ENCODE data around the gene ACOX1. TPM values are rescaled to one million over a fixed set of nuclear protein-coding genes. Genes with fewer than 3 reads are reported as not detected.
"Not testable (repeated sequence)": the region's sequence is repeated elsewhere in the genome, so short reads cannot be mapped to it uniquely, and the experiment has no call there.

Gene ACOX1
- total and polyA plus RNA-seq, 2 donors: 15.1 to 76.0 TPM

DNA sequence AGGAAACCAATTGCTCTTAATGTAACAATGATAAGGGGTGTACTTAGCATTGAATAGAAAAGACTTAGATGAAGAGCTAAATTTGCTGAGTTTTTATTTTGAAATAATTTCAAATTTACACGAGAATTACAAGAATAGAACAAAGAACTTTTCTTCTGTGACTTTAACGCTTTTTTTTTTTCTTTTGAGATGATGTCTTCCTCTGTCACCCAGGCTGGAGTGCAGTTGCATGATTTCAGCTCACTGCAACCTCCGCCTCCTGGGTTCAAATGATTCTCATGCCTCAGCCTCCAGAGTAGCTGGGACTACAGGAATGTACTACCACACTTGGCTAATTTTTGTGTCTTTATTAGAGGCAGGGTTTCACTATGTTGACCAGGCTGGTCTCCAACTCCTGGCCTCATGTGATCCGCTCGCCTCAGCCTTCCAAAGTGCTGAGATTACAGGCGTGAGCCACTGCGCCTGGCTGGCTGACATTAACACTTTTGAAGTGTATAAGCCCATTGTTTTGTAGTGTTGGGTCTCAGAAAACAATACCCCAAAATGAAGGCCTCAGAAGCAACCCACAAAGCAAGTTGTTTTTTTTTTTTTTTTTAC, 2.2 kb upstream of the ACOX1 start:
- Histone ChIP-seq H3K36me3 (ENCODE audit: insufficient read depth) (no peaks in the 10 kb centered on the region), H3K27ac (ENCODE audit: low read depth) (no peak overlapping the region), H3K4me1 (ENCODE audit: insufficient read depth) (no peaks in the 10 kb centered on the region), H3K4me3 (ENCODE audit: low read depth, low read length) (no peak overlapping the region)
- 92% methylated on average over 7 of the region's 7 CpGs for WGBS
- DNase-seq (ENCODE audit: extremely low spot score): no peak

DNA sequence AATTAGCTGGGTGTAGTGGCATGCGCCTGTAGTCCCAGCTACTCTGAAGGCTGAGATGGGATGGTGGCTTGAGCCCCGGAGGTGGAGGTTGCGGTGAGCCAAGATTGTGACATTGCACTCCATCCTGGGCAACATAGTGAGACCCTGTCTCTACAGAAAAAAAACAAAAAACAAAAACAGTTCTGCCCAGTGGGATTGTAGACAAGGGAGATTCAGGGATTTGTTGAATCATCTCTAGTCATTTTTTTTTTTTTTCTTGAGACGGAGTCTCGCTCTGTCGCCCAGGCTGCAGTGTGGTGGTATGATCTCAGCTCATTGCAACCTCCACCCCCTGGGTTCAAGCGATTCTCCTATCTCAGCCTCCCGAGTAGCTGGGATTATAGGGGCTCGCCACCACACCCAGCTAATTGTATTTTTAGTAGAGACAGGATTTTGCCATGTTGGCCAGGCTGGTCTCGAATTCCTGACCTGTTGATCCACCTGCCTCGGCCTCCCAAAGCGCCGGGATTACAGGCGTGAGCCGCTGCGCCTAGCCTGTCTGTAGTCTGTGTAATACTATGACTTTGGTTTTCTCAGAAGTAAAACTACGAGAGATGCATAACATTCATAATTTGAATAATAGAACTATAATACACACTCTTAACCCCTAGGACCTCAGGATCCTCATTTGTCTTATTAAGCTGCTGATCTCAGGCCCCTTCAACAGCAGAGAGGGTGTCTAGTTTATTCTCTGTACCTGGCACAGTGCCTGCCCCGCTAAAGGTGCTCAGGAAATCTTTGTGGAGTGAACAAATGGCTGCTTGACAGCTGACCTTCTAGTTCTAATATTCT, 1.4 kb upstream of the ACOX1 start:
- Histone ChIP-seq H3K4me1 (ENCODE audit: insufficient read depth) (no peaks in the 10 kb centered on the region), H3K27ac (ENCODE audit: low read depth) (peak overlapping the region; percentile 97), H3K4me3 (ENCODE audit: low read depth, low read length) (peak overlapping the region; percentile 75), H3K36me3 (ENCODE audit: insufficient read depth) (no peaks in the 10 kb centered on the region)
- no peak for DNase-seq (ENCODE audit: extremely low spot score)
- 83% methylated on average over 18 of the region's 18 CpGs for WGBS

DNA sequence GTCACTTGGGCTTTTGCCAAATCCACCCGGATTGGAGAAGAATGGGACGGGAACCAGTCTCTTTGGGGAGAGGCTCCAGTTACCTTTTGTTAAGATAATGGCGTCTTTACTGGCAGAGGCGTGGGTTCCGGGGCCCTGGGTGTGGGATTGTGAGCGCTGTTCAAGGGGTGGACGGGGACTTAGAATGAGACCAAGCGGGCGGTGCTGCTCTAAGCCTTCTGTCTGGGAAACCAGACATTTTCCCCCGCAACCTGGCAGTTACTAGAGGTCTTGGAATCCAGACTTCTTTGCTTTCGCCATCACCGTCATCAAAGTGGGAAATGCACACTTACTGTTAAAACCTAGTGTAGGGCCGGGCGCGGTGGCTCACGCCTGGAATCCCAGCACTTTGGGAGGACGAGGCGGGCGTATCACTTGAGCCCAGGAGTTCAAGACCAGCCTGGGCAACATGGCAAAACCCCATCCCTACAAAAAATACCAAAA, 780 bp upstream of the ACOX1 start:
- DNase-seq (ENCODE audit: extremely low spot score): no peak
- H3K4me1 ChIP-seq (ENCODE audit: insufficient read depth): no peaks in the 10 kb centered on the region
- WGBS: 3% methylated on average over 19 of the region's 19 CpGs

DNA sequence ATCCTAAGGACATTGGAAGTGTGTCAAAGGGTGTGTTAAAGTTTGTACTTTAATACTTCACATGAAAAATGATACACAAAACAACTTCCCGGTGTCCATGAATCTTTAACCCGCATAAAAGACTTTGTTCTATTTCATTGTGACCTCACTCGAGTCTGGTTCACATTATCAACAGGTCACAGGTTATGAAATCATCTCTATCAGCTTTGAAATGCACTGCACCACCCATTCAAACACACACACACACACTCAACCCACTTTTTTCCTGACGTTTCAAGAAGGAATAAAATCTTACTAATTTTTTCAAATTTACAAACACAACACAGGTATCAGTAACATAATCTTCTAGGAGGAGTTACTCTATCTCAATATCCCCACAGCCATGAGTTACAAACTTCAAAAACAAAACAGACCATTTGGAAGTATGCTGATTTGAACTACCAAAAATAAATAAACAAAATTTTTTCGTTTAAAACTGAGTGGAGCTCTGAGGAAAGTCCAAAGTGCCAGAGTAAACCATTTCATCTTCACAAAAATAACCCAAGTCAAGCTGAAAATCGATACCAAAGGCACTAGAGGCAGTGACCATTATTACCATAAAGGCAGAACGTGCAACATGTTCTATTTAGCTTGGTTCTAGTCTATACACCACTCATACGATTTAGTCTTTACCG, 2.7 kb downstream of the ACOX1 start:
- no peak for DNase-seq (ENCODE audit: extremely low spot score)
- no peak overlapping the region for H3K27ac ChIP-seq (ENCODE audit: low read depth)
- H3K4me1 ChIP-seq (ENCODE audit: insufficient read depth): no peaks in the 10 kb centered on the region
- WGBS: 51% methylated on average over 9 of the region's 9 CpGs
- peaks cover 2% of the 10 kb centered on the region for H3K36me3 ChIP-seq (ENCODE audit: insufficient read depth)
- no peak overlapping the region for H3K4me3 ChIP-seq (ENCODE audit: low read depth, low read length)

More for the DNA sequence above, 780 bp upstream of the ACOX1 start:
- H3K36me3 ChIP-seq (ENCODE audit: insufficient read depth): no peaks in the 10 kb centered on the region
- peak overlapping the region; percentile 75 for H3K4me3 ChIP-seq (ENCODE audit: low read depth, low read length)
- H3K27ac ChIP-seq (ENCODE audit: low read depth): peak overlapping the region; percentile 97

DNA sequence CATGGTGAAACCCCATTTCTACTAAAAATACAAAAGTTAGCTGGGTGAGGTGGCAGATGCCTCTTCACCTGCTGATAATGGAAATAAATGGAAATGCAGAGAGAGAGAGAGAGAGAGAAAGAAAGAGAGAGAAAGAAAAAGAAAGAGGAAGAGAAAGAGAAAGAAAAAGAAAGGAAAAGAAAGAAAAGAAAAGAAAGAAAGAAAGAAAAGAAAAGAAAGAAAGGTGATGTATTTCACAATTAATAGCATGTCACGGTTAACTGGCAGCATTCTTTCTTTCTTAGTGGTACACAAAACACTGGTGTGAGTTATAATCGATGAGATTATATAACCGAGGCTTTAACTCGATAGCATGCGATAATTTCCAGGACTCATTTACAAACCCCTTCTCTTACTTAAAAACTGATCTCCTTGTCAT, 3.2 kb downstream of the ACOX1 start:
- H3K4me3 ChIP-seq (ENCODE audit: low read depth, low read length): no peak overlapping the region
- peaks cover 2% of the 10 kb centered on the region for H3K36me3 ChIP-seq (ENCODE audit: insufficient read depth)
- H3K27ac ChIP-seq (ENCODE audit: low read depth): no peak overlapping the region

DNA sequence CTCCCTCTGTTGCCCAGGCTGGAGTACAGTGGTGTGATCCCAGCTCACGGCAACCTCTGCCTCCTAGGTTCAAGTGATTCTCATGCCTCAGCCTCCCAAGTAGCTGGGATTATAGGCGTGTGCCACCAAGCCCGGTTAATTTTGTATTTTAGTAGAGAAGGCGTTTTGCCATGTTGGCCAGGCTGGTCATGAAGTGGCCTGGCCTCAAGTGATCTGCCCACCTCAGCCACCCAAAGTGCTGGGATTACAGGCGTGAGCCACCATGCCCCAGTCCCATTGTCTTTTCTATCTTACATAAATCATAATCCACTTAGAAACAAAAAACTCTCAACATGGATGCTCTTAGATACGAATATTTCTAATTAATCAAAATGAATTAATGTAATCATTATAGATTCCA, 3.8 kb downstream of the ACOX1 start:
- H3K27ac ChIP-seq (ENCODE audit: low read depth); H3K36me3 ChIP-seq (ENCODE audit: insufficient read depth); H3K4me3 ChIP-seq (ENCODE audit: low read depth, low read length); H3K4me1 ChIP-seq (ENCODE audit: insufficient read depth); DNase-seq (ENCODE audit: extremely low spot score): not testable (repeated sequence)
- 94% methylated on average over 6 of the region's 6 CpGs for WGBS

More for the DNA sequence above, 3.2 kb downstream of the ACOX1 start:
- H3K4me1 ChIP-seq (ENCODE audit: insufficient read depth): no peaks in the 10 kb centered on the region
- DNase-seq (ENCODE audit: extremely low spot score): no peak
- 80% methylated on average over 5 of the region's 5 CpGs for WGBS

DNA sequence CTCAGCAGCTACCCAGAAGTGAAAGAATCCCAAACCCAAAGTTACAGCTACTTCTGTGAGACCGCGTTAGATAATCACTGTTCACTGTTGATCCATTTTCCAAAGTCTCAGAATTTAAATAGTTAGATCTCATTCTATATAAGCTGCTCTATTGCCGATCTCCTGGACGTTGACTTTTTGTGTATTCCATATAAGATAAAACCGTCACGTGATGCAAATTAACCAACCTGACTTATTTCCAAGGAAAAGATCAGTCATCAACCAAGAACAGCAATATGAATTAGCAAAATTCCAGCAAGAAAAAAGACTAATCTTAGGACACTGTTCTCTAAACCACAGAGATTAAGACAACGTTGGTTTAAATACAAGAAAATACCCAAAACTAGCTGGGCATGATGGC, 8.3 kb downstream of the ACOX1 start:
- Histone ChIP-seq H3K36me3 (ENCODE audit: insufficient read depth) (peaks cover 4% of the 10 kb centered on the region), H3K27ac (ENCODE audit: low read depth) (no peak overlapping the region), H3K4me3 (ENCODE audit: low read depth, low read length) (no peak overlapping the region), H3K4me1 (ENCODE audit: insufficient read depth) (no peaks in the 10 kb centered on the region)
- 87% methylated on average over 7 of the region's 7 CpGs for WGBS
- no peak for DNase-seq (ENCODE audit: extremely low spot score)

DNA sequence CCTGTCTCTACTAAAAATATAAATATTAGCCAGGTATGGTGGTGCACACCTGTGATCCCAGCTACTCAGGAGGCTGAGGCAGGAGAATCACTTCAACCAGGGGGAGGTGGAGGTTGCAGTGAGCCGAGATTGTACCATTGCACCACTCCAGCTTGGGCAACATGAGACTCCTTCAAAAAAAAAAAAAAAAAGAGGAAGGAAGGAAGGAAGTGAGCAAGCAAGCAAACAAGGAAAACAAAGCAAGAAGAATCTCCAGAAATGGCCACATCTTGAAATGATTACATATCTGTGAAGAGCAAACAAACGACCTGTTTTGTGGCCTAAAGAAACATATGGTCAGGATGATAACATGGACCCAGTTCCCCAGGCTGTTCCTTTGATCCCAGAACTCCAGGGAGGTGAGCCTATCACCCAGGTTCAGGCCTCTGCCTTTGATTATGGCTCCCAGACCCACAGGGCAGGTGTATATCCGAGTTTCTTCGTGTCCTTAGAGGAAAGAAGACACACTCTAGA, 8.9 kb downstream of the ACOX1 start:
- Histone ChIP-seq H3K4me1 (ENCODE audit: insufficient read depth) (no peaks in the 10 kb centered on the region), H3K27ac (ENCODE audit: low read depth) (no peak overlapping the region), H3K4me3 (ENCODE audit: low read depth, low read length) (no peak overlapping the region), H3K36me3 (ENCODE audit: insufficient read depth) (peaks cover 4% of the 10 kb centered on the region)
- WGBS: 62% methylated on average over 4 of the region's 4 CpGs
- no peak for DNase-seq (ENCODE audit: extremely low spot score)

DNA sequence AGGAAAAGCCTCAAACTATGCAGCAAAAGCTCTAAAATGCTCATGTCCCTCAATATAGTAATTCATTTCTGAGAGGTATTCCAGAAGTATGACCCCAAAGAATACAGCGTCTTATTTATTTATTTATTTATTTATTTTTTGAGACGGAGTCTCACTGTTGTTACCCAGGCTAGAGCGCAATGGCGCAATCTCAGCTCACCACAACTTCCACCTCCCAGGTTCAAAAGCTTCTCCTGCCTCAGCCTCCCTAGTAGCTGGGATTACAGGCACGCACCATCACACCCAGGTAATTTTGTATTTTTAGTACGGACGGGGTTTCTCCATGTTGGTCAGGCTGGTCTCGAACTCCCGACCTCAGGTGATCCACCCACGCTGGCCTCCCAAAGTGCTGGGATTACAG, 9.9 kb downstream of the ACOX1 start:
- not testable (repeated sequence) for H3K4me3 ChIP-seq (ENCODE audit: low read depth, low read length); H3K4me1 ChIP-seq (ENCODE audit: insufficient read depth); H3K36me3 ChIP-seq (ENCODE audit: insufficient read depth); H3K27ac ChIP-seq (ENCODE audit: low read depth); DNase-seq (ENCODE audit: extremely low spot score)
- WGBS: 94% methylated on average over 10 of the region's 10 CpGs

DNA sequence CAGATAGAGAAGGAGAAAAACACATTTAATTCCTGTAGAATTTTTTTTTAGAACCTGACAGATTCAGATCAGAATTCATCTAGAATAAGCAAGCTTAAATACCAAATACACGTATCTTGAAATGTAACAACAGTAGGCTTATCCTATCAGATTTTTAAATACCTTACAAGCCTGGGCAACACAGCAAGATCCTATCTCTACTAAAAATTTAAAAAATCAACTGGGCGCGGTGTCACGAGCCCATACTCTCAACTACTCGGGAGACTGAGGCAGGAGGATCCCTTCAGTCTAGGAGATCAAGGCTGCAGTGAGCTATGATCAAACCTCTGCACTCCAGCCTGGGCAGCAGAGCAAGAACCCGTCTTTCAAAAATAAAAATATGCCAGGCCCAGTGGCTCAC, 13.5 kb downstream of the ACOX1 start:
- Histone ChIP-seq H3K4me1 (ENCODE audit: insufficient read depth) (no peaks in the 10 kb centered on the region), H3K36me3 (ENCODE audit: insufficient read depth) (peaks cover 1% of the 10 kb centered on the region), H3K4me3 (ENCODE audit: low read depth, low read length) (no peak overlapping the region), H3K27ac (ENCODE audit: low read depth) (peak overlapping the region; percentile 60)
- 81% methylated on average over 6 of the region's 6 CpGs for WGBS
- no peak for DNase-seq (ENCODE audit: extremely low spot score)

DNA sequence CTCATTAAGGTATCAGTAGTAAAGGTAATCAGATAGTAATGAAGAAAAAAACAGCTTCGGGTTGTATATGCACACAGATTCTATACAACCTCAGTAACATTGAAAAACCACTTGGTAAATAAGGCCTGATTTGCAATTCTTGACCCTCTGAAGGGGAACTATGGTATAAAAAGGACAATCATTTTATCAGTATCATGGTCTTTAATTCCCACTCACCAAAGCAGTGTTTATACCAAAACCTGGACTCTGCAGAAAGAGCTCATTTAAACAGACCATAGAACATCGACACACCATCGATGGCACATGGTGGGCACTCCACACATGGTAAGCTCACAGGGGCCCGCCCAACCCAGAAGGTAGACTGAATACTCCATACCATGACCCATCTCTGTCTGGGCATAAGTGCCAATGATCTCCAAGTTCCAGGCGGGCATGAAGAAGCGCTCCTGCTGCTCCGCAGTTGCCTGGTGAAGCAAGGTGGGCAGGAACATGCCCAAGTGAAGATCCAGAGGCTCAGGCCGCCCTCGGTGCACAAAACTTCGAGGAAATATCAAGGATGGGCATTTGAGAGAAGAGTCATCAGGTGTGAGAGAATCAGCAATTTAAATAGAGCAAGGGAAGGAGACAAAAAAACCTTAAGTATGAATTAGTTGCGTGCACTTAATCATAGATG, 19.0 kb downstream of the ACOX1 start:
- Histone ChIP-seq H3K27ac (ENCODE audit: low read depth) (no peak overlapping the region), H3K36me3 (ENCODE audit: insufficient read depth) (no peaks in the 10 kb centered on the region), H3K4me3 (ENCODE audit: low read depth, low read length) (no peak overlapping the region), H3K4me1 (ENCODE audit: insufficient read depth) (no peaks in the 10 kb centered on the region)
- no peak for DNase-seq (ENCODE audit: extremely low spot score)
- WGBS: 95% methylated on average over 11 of the region's 11 CpGs

DNA sequence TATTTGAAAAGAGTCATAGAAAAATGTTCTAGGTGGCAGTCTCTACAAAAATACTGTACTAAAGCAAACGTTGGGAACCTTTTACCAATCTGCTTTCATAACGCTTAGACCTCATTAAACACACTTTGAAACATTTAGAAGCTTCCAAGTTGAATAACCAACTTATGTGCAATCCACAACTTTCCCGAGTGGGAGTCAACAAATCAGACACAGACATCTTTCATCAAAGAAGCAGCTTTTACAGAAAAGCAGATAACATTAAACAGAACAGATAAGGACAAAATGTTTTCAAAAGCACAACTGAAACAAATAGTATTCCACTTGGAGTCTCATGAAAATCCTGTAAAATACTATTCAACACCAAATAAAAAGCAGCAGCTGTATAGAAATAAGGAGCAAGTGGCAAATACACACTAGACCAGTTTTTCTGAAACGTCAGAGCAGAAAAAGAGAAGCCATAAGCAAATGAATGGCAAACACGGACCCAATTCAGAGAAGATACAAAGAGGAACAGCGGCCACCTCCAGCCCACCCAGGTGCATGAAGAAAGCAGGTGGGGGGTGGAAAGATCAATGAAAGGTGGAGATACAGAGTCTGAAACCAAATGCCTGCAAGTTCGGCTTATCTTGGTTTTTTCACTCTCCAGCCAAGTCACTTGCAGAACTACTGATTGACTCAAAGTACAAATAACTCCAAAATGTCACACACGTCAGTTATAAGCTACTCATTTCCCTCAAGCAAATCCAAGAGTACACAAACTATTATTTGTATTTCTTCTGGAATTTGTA, 19.7 kb downstream of the ACOX1 start:
- Histone ChIP-seq H3K4me3 (ENCODE audit: low read depth, low read length) (no peak overlapping the region), H3K4me1 (ENCODE audit: insufficient read depth) (no peaks in the 10 kb centered on the region), H3K36me3 (ENCODE audit: insufficient read depth) (no peaks in the 10 kb centered on the region), H3K27ac (ENCODE audit: low read depth) (peak overlapping the region; percentile 18)
- WGBS: 60% methylated on average over 8 of the region's 8 CpGs
- no peak for DNase-seq (ENCODE audit: extremely low spot score)
